Nephron progenitor cell (in vitro differentiated cells): ENCODE measurements around the gene ZNF566.
"Not testable (repeated sequence)": the region's sequence is repeated elsewhere in the genome, so short reads cannot be mapped to it uniquely, and the experiment has no call there.

Experiments
- DNase-seq: peaks from one replicate; pipeline ENCODE4 v3.0.0; 2021
- H3K27ac Mint-ChIP-seq: 2 replicates; pipeline ENCODE4 v1.8.0; 2021; ENCODE audit warnings: mild to moderate bottlenecking, moderate library complexity, mixed read lengths
- H3K27me3 Mint-ChIP-seq: 2 replicates; pipeline ENCODE4 v1.8.0; 2021; ENCODE audit warnings: mild to moderate bottlenecking, low read depth, mixed read lengths; ENCODE audit not compliant: poor library complexity
- H3K36me3 Mint-ChIP-seq: 2 replicates; pipeline ENCODE4 v1.8.0; 2021; ENCODE audit warnings: low read depth, mixed read lengths
- H3K4me1 Mint-ChIP-seq: 2 replicates; pipeline ENCODE4 v1.8.0; 2021; ENCODE audit warnings: mixed read lengths
- H3K4me3 Mint-ChIP-seq: 2 replicates; pipeline ENCODE4 v1.8.0; 2021; ENCODE audit warnings: mild to moderate bottlenecking, moderate library complexity, mixed read lengths
- H3K9me3 Mint-ChIP-seq: 2 replicates; pipeline ENCODE4 v1.8.0; 2021; ENCODE audit warnings: mild to moderate bottlenecking, moderate library complexity, mixed read lengths
- TF ChIP-seq, protein P1 (sequence below): fragments of 200-600 bp; sonication (generic); IDR thresholded peaks from 2 replicates; pipeline ENCODE4 v1.5.0; 2021; ENCODE audit warnings: antibody characterized with exemption

ZNF566 gene

DNA sequence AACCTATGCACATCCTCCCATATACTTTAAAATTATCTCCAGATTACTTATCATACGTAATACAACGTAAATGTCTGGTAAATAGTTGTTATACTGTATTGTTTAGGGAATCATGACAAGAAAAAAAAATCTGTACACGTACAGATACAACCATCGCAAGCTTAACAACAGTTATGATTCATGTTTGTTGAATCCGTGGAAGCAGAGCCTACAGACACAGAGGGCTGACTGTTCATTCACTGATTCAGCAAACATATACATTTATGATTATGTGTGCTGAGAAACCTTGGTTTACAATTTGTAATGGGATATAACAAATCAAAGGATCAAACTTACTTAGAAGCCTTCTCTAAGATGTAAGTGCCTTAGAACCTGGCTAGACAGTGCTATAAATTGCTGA lies 37.2 kb upstream of the ZNF566 start:
- Mint-ChIP-seq H3K4me3 (peak overlapping the region; percentile 97), H3K27me3 (peaks cover 13% of the 10 kb centered on the region), H3K36me3 (peaks cover 97% of the 10 kb centered on the region), H3K4me1 (peaks cover 15% of the 10 kb centered on the region), H3K9me3 (peaks cover 96% of the 10 kb centered on the region), H3K27ac (no peak overlapping the region)
- TF ChIP-seq, protein P1, sequence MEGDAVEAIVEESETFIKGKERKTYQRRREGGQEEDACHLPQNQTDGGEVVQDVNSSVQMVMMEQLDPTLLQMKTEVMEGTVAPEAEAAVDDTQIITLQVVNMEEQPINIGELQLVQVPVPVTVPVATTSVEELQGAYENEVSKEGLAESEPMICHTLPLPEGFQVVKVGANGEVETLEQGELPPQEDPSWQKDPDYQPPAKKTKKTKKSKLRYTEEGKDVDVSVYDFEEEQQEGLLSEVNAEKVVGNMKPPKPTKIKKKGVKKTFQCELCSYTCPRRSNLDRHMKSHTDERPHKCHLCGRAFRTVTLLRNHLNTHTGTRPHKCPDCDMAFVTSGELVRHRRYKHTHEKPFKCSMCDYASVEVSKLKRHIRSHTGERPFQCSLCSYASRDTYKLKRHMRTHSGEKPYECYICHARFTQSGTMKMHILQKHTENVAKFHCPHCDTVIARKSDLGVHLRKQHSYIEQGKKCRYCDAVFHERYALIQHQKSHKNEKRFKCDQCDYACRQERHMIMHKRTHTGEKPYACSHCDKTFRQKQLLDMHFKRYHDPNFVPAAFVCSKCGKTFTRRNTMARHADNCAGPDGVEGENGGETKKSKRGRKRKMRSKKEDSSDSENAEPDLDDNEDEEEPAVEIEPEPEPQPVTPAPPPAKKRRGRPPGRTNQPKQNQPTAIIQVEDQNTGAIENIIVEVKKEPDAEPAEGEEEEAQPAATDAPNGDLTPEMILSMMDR, result no peak
- DNase-seq, result no peak

DNA sequence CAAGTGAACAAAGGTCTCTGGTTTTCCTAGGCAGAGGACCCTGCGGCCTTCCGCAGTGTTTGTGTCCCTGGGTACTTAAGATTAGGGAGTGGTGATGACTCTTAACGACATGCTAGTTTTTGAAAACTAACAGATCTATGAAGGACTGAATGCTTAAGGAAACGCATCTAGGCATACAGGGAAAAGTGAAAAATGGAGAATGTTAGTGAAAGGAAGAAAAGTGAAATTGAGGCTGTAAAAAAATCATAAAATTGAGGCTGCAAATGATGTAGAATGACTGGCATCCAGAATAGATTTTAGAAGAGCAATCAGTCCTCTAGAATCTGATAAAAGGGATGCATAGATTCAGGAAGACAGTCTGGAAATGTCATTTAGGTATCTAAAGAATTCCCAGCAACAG lies 35.3 kb upstream of the ZNF566 start:
- no peak for DNase-seq
- TF ChIP-seq, protein P1, result no peak
- Mint-ChIP-seq H3K9me3 (peaks cover 97% of the 10 kb centered on the region), H3K27ac (no peak overlapping the region), H3K4me1 (peaks cover 15% of the 10 kb centered on the region), H3K4me3 (no peak overlapping the region), H3K36me3 (peaks cover 98% of the 10 kb centered on the region), H3K27me3 (peaks cover 20% of the 10 kb centered on the region)

DNA sequence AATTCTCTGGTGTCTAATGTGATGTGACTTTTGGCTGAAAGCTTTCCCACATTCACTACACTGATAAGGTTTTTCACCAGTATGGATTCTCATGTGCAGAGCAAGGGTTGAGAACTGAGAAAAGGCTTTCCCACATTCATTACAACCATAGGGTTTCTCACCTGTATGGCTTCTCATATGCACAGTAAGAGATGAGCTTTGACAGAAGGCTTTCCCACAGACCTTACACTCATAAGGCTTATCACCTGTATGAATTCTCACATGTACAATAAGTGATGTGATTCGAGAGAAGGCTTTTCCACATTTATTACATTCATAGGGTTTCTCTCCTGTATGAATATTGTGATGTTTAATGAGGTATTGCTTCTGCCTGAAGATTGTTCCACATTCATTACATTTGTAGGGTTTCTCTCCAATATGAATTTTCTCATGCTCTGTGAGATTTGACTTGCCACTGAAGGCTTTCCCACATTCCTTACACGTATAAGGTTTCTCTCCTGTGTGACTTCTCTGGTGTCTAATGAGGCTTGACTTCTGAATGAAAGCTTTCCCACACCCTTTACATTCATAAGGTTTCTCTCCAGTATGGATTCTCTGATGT lies 24.8 kb upstream of the ZNF566 start:
- H3K27me3 Mint-ChIP-seq, result no peaks in the 10 kb centered on the region
- H3K27ac Mint-ChIP-seq, result no peak overlapping the region
- peaks cover 100% of the 10 kb centered on the region for H3K9me3 Mint-ChIP-seq
- H3K4me1 Mint-ChIP-seq, result no peaks in the 10 kb centered on the region
- H3K36me3 Mint-ChIP-seq, result peaks cover 96% of the 10 kb centered on the region
- H3K4me3 Mint-ChIP-seq, result no peak overlapping the region
- TF ChIP-seq, protein P1, result no peak
- DNase-seq, result no peak

DNA sequence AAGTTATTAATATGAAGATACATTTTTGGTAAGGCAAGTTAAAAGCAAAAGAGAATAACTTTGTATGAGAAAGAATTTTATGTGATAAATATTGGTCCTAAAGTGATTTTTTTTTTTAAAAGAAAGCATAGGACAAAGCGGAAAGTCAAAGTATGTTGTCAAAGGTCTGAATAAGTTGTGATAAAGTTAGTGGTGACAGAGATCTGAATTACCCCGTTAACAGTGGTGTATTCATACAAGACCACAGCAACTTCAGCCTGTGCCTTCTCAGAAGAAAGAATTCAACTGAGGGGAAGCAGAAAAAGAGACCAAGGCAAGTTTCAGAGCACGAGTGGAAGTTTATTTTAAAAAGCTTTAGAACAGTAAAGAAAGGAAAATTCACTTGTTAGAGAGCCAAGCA lies 19.0 kb upstream of the ZNF566 start:
- DNase-seq, result no peak
- no peaks in the 10 kb centered on the region for H3K4me1 Mint-ChIP-seq
- H3K27me3 Mint-ChIP-seq, result no peaks in the 10 kb centered on the region

DNA sequence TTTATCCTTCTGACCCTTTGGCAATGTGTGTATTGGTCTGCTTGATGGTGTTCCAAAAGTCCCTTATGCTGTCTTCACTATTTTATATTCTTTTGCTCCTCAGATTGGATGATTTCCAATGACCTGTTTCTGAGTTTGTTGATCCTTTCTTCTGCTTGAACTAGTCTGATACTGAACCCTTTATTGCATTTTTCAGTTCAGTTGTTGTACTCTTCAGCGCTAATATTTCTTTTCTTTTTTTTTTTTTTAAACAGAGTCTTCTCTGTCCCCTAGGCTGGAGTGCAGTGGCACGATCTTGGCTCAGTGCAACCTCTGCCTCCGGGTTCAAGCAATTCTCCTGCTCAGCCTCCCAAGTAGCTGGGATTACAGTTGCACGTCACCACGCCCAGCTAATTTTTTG lies 12.6 kb upstream of the ZNF566 start:
- no peaks in the 10 kb centered on the region for H3K27me3 Mint-ChIP-seq
- H3K9me3 Mint-ChIP-seq, result peaks cover 95% of the 10 kb centered on the region
- no peaks in the 10 kb centered on the region for H3K4me1 Mint-ChIP-seq
- H3K27ac Mint-ChIP-seq, result no peak overlapping the region
- H3K4me3 Mint-ChIP-seq, result no peak overlapping the region
- no peak for DNase-seq
- H3K36me3 Mint-ChIP-seq, result peaks cover 20% of the 10 kb centered on the region
- TF ChIP-seq, protein P1, result no peak

More for the DNA sequence above, 19.0 kb upstream of the ZNF566 start:
- Mint-ChIP-seq H3K9me3 (peaks cover 97% of the 10 kb centered on the region), H3K4me3 (no peak overlapping the region), H3K27ac (no peak overlapping the region), H3K36me3 (peaks cover 59% of the 10 kb centered on the region)
- TF ChIP-seq, protein P1, result no peak

DNA sequence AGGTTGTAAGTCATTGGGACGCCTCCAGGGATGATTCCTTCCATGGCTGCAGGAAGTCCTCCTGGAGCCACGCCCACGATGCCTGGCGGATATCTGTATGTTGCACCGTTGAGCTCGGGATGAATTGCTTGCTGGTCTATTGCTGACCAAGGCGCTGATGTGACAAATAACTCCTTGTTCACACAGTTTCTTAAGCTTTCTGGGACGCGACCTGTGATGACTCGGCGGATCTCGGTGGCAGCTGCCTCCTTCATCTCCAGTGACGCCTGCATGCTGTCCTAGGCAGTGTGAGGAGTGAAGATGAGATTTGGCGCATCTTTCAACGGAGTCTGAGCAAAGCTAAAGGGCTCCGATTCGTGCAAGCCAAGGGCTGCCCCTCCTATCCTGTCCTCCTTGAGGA lies 7.6 kb upstream of the ZNF566 start:
- DNase-seq, result no peak
- peaks cover 6% of the 10 kb centered on the region for H3K27me3 Mint-ChIP-seq
- TF ChIP-seq, protein P1, result no peak
- H3K36me3 Mint-ChIP-seq, result peaks cover 14% of the 10 kb centered on the region
- no peaks in the 10 kb centered on the region for H3K4me1 Mint-ChIP-seq
- H3K4me3 Mint-ChIP-seq, result no peak overlapping the region
- H3K9me3 Mint-ChIP-seq, result peaks cover 91% of the 10 kb centered on the region
- H3K27ac Mint-ChIP-seq, result no peak overlapping the region

DNA sequence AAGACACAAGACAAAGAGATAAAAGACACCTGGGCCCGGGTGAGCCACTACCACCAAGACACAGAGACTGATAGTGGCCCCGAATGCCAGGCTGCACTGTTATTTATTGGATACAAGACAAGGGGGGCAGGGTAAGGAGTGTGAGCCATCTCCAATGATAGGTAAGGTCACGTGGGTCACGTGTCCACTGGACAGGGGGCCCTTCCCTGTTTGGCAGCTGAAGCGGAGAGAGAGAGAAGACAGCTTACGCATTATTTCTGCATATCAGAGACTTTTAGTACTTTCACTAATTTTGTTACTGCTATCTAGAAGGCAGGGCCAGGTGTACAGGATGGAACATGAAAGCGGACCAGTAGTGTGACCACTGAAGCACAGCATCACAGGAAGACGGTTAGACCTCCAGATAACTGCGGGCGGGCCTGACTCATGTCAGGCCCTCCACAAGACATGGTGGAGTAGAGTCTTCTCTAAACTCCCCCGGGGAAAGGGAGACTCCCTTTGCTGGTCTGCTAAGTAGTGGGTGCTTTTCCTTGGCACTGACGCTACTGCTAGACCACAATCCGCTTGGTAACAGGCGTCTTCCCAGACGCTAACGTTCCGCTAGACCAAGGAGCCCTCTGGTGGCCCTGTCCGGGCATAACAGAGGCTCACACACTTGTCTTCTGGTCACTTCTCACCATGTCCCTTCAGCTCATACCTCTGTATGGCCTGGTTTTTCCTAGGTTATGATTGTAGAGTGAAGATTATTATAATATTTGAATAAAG lies 3.5 kb upstream of the ZNF566 start:
- H3K4me3 Mint-ChIP-seq, H3K27ac Mint-ChIP-seq, H3K27me3 Mint-ChIP-seq: not testable (repeated sequence)
- peak; percentile 24 for DNase-seq
- Mint-ChIP-seq H3K9me3 (peaks cover 89% of the 10 kb centered on the region), H3K4me1 (peaks cover 19% of the 10 kb centered on the region), H3K36me3 (peaks cover 29% of the 10 kb centered on the region)

DNA sequence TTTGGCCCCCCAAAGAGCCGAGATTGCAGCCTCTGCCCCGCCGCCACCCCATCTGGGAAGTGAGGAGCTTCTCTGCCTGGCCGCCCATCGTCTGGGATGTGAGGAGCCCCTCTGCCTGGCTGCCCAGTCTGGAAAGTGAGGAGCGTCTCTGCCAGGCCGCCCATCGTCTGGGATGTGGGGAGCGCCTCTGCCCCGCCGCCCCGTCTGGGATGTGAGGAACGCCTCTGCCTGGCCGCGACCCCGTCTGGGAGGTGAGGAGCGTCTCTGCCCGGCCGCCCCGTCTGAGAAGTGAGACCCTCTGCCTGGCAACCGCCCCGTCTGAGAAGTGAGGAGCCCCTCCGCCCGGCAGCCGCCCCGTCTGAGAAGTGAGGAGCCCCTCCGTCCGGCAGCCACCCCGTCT lies 1.5 kb upstream of the ZNF566 start:
- DNase-seq, H3K4me3 Mint-ChIP-seq, H3K27ac Mint-ChIP-seq, H3K27me3 Mint-ChIP-seq: not testable (repeated sequence)
- peaks cover 19% of the 10 kb centered on the region for H3K4me1 Mint-ChIP-seq
- peaks cover 49% of the 10 kb centered on the region for H3K36me3 Mint-ChIP-seq
- H3K9me3 Mint-ChIP-seq, result peaks cover 89% of the 10 kb centered on the region
